Ammon's horn (tissue), 1 donor: Measurements from ENCODE around the gene LAMC3.
A peak's percentile ranks its signal among the peaks of the same experiment; 100 is the strongest.
"Not testable (repeated sequence)": the region's sequence is repeated elsewhere in the genome, so short reads cannot be mapped to it uniquely, and the experiment has no call there.

ENCODE experiments used
- DNase-seq: peaks from one replicate; pipeline ENCODE4 v3.0.0-alpha.2; 2016; ENCODE audit warnings: low spot score

Gene LAMC3

GRCh38 chr9:131097126-131097947 is 88.4 kb downstream of the LAMC3 start:
- no peak for DNase-seq

GRCh38 chr9:131097948-131098278 is 88.9 kb downstream of the LAMC3 start:
- DNase-seq: no peak

- no peak for DNase-seq
Observed at GRCh38 chr9:131098391-131099101, 89.6 kb downstream of the LAMC3 start.

- DNase-seq: no peak
Observed at GRCh38 chr9:131099102-131099606, 90.2 kb downstream of the LAMC3 start.

GRCh38 chr9:131099845-131100244 is 90.9 kb downstream of the LAMC3 start:
- not testable (repeated sequence) for DNase-seq

- DNase-seq: no peak
Observed at GRCh38 chr9:131100445-131100844, 91.5 kb downstream of the LAMC3 start.

- DNase-seq: no peak
Observed at GRCh38 chr9:131101207-131101964, 92.4 kb downstream of the LAMC3 start.

GRCh38 chr9:131103024-131103423 is 94.0 kb downstream of the LAMC3 start:
- DNase-seq: no peak

- DNase-seq: no peak
Observed at GRCh38 chr9:131103535-131103934, 94.6 kb downstream of the LAMC3 start.

GRCh38 chr9:131104016-131104740 is 95.2 kb downstream of the LAMC3 start:
- no peak for DNase-seq

GRCh38 chr9:131105952-131106351 is 97.0 kb downstream of the LAMC3 start:
- DNase-seq: no peak

GRCh38 chr9:131107760-131108159 is 98.8 kb downstream of the LAMC3 start:
- peak; percentile 70 for DNase-seq

GRCh38 chr9:131111186-131111853 is 102.3 kb downstream of the LAMC3 start:
- no peak for DNase-seq

GRCh38 chr9:131111854-131112311 is 102.9 kb downstream of the LAMC3 start:
- peak; percentile 97 for DNase-seq

- DNase-seq: peak; percentile 56
Observed at GRCh38 chr9:131112374-131113154, 103.6 kb downstream of the LAMC3 start.

- DNase-seq: no peak
Observed at GRCh38 chr9:131113655-131114054, 104.7 kb downstream of the LAMC3 start.

GRCh38 chr9:131114084-131114535 is 105.1 kb downstream of the LAMC3 start:
- DNase-seq: no peak

- not testable (repeated sequence) for DNase-seq
Observed at GRCh38 chr9:131115360-131115742, 106.4 kb downstream of the LAMC3 start.

GRCh38 chr9:131116281-131117120 is 107.5 kb downstream of the LAMC3 start:
- DNase-seq: peak; percentile 68
